ENCODE results near the gene NXPH3.

NXPH3 gene

GRCh38 chr17:49571764-49572163 lies 3.9 kb upstream of the NXPH3 start:
- POLR2A ChIA-PET: interaction anchor here (1.0 kb wide), 2 partner anchors 216 to 429 kb away, joined by 3 read pairs; partner anchors contain the start of gene KAT7
- H3K27ac ChIP-seq (ENCODE audit: extremely low read depth, low read depth, low read length): no peak overlapping the region
- CTCF ChIA-PET: interaction anchor here (0.6 to 14.4 kb wide), 12 partner anchors 8 to 542 kb away, joined by 3 to 486 read pairs (median 4); partner anchors contain the start of genes PHB1 and SLC35B1
- TF ChIP-seq ZNF585B (tag by site-specific recombination; IDR thresholded peaks at IDR 0.05): no peak
- no peak for TF ChIP-seq ZNF148 (tag by site-specific recombination; IDR thresholded peaks at IDR 0.05; ENCODE audit: borderline replicate concordance)
- no peak for TF ChIP-seq ZFP37 (tag by site-specific recombination; IDR thresholded peaks at IDR 0.05)
- no peak for TF ChIP-seq SCRT2 (tag by site-specific recombination; IDR thresholded peaks at IDR 0.05)
- TF ChIP-seq ZBTB17 (tag by site-specific recombination; IDR thresholded peaks at IDR 0.05): peak; percentile 20; the same call in 1 of the 2 replicates
- TF ChIP-seq ZNF37A (tag by site-specific recombination; IDR thresholded peaks at IDR 0.05): no peak
- no peak for TF ChIP-seq ZNF138 (tag by site-specific recombination; IDR thresholded peaks at IDR 0.05; ENCODE audit: borderline replicate concordance)
- TF ChIP-seq ZNF157 (tag by site-specific recombination; IDR thresholded peaks at IDR 0.05): no peak
- no peak for TF ChIP-seq YY2 (tag by site-specific recombination; IDR thresholded peaks at IDR 0.05)
- H3K9me3 ChIP-seq (ENCODE audit: control insufficient read depth, insufficient read depth, low read depth, low read length): no peaks in the 10 kb centered on the region
- H3K4me3 ChIP-seq (ENCODE audit: low read depth, low read length): no peak overlapping the region
- no peaks in the 10 kb centered on the region; the same call in 1 of the 2 replicates for H3K4me1 ChIP-seq (ENCODE audit: control insufficient read depth, insufficient read depth, low read length)
- H3K36me3 ChIP-seq (ENCODE audit: control insufficient read depth in 2 of 2, insufficient read depth in 1 of 2, low read length in 2 of 2): no peaks in the 10 kb centered on the region

GRCh38 chr17:49572226-49572625 lies 3.4 kb upstream of the NXPH3 start:
- Histone ChIP-seq H3K4me3 (ENCODE audit: low read depth, low read length) (no peak overlapping the region), H3K9me3 (ENCODE audit: control insufficient read depth, insufficient read depth, low read depth, low read length) (no peaks in the 10 kb centered on the region), H3K36me3 (ENCODE audit: control insufficient read depth in 2 of 2, insufficient read depth in 1 of 2, low read length in 2 of 2) (no peaks in the 10 kb centered on the region), H3K4me1 (ENCODE audit: control insufficient read depth, insufficient read depth, low read length) (peaks cover 3% of the 10 kb centered on the region; the same call in 1 of the 2 replicates), H3K27ac (ENCODE audit: extremely low read depth, low read depth, low read length) (no peak overlapping the region)
- TF ChIP-seq ZNF561 (tag by site-specific recombination; IDR thresholded peaks at IDR 0.05; ENCODE audit: borderline replicate concordance) (no peak), ZNF660 (tag by site-specific recombination; IDR thresholded peaks at IDR 0.05) (no peak), ZNF600 (tag by site-specific recombination; IDR thresholded peaks at IDR 0.05) (0 out of 2 replicates have a peak, but pooled peaks have one; percentile 20), PATZ1 (tag by site-specific recombination; IDR thresholded peaks at IDR 0.05) (no peak), ZNF341 (tag by site-specific recombination; IDR thresholded peaks at IDR 0.05; ENCODE audit: low read depth) (no peak), ZNF354C (tag by site-specific recombination; IDR thresholded peaks at IDR 0.05; ENCODE audit: borderline replicate concordance, low read depth) (no peak), ZNF518A (tag by site-specific recombination; conservative IDR thresholded peaks at IDR 0.05; ENCODE audit: low read depth) (no peak), ZNF623 (tag by site-specific recombination; IDR thresholded peaks at IDR 0.05) (no peak)
- ChIA-PET POLR2A (interaction anchor here (1.0 kb wide), 1 partner anchor 429 kb away, joined by 3 read pairs; no protein-coding TSS in a partner anchor), CTCF (interaction anchor here (0.6 to 14.4 kb wide), 7 partner anchors 7 to 516 kb away, joined by 3 to 486 read pairs (median 21); partner anchors contain the start of gene SLC35B1)
